ENCODE data around the gene OTOG.

Gene OTOG

DNA sequence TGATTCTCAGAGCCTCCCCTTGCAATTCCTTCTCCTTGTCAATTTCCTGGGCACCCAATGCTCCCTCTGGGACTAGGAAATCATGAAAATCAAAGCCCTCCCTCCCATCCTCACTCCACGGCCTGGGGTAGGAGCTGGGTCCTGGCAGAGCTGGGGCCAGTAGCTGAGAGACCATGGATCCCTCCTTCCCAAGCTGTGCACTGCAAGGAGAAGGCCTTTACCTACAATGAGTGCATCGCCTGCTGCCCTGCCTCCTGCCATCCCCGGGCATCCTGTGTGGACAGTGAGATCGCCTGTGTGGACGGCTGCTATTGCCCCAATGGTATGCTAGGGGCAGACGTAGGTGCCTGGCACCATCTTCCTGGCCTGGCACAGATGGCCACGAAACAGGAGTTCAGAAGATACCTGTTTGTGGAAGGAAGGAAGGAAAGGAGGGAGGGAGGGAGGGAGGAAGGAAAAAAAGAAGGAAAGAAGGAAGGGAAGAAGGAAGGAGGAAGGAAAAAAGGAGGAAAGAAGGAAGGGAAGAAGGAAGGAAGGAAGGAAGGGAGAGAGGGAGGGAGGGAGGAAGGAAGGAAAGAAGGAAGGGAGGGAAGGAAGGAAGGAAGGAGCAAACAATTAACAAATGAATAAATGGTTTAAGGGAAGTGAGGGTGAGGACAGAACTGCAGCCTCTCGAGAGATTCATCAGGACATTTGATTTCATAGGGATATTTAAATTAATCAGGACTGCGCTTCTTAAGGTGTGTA lies 12.5 kb downstream of the OTOG start:
- DNase-seq (ENCODE audit: low read depth) = no peak
- TF ChIP-seq, protein P1, sequence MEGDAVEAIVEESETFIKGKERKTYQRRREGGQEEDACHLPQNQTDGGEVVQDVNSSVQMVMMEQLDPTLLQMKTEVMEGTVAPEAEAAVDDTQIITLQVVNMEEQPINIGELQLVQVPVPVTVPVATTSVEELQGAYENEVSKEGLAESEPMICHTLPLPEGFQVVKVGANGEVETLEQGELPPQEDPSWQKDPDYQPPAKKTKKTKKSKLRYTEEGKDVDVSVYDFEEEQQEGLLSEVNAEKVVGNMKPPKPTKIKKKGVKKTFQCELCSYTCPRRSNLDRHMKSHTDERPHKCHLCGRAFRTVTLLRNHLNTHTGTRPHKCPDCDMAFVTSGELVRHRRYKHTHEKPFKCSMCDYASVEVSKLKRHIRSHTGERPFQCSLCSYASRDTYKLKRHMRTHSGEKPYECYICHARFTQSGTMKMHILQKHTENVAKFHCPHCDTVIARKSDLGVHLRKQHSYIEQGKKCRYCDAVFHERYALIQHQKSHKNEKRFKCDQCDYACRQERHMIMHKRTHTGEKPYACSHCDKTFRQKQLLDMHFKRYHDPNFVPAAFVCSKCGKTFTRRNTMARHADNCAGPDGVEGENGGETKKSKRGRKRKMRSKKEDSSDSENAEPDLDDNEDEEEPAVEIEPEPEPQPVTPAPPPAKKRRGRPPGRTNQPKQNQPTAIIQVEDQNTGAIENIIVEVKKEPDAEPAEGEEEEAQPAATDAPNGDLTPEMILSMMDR (IDR thresholded peaks at IDR 0.05; ENCODE audit: insufficient read depth, low read depth, low read length, missing control alignments) = no peak
- no peak overlapping the region for H3K4me3 ChIP-seq (ENCODE audit: low read length)

DNA sequence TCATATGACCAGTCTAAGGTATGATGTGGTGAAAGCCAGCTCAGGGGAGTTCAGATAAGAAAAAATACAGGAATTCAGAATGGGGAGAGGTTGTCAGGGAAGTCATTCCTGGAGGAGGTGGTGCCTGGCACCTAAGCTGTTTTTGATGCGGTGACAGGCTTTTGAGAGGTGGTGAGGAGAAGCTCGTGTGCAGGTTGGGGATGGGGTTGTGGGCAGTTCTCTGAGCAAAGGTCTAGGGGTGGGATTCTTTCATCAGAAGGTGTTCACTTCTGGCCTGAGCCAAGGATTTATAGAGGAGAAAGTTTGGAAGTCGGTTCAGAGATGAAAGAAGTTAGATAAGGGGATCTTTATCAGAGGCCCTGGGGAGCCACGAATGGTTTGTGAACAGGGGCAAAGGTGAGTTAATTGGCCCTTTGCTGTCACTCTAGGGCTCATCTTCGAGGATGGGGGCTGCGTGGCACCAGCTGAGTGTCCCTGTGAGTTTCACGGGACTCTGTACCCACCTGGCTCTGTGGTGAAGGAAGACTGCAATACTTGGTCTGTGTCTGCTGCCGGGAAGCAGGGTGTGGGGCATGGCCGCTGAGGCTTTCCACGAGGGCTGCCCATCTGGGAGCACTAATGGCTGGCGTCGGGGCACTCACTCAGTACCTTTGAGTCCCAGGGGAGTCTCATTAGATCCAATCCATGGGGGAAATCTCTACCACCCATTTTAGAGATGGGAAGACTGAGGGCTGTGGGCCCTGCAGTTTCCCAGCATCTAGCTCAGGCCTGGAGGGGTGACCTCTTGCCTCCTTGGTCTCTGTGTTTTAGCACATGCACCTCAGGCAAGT lies 13.4 kb downstream of the OTOG start:
- no peak overlapping the region for H3K4me3 ChIP-seq (ENCODE audit: low read length)
- TF ChIP-seq, protein P1 (IDR thresholded peaks at IDR 0.05; ENCODE audit: insufficient read depth, low read depth, low read length, missing control alignments) = no peak
- no peak for DNase-seq (ENCODE audit: low read depth)

DNA sequence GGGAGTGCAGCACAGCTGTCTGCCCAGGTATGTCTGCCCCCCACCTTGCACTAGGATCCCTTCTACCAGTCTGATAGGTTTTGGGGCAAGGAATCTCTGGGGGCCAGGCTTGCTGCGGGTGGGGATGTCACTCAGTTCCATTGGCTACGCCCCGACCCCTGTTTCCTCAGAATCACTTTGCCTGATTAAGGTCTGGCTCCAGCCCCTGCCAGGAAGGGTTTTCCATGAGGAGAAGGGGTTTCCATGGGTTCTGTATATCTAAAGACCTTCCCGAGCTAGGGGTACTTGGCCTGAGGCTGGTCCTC lies 14.0 kb downstream of the OTOG start:
- H3K4me3 ChIP-seq (ENCODE audit: low read length) = no peak overlapping the region
- no peak for DNase-seq (ENCODE audit: low read depth)
- TF ChIP-seq, protein P1 (IDR thresholded peaks at IDR 0.05; ENCODE audit: insufficient read depth, low read depth, low read length, missing control alignments) = no peak

DNA sequence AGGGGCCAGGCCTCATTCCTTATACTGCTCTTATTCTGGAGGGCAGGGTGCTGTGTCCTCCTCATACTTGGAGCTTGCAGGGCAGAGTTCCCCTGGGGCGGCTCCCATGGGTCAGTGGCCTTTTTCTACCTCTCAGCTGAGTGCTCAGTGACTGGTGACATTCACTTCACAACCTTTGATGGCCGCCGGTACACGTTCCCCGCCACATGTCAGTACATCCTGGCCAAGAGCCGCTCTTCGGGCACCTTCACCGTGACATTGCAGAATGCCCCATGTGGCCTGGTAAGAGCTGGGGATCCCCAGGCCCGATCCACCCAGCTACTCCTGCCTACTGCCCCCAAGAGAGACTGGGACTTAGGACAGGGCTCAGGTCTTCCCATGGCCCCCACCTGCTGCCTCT lies 14.5 kb downstream of the OTOG start:
- TF ChIP-seq, protein P1 (IDR thresholded peaks at IDR 0.05; ENCODE audit: insufficient read depth, low read depth, low read length, missing control alignments) = no peak
- H3K4me3 ChIP-seq (ENCODE audit: low read length) = no peak overlapping the region
- no peak for DNase-seq (ENCODE audit: low read depth)

DNA sequence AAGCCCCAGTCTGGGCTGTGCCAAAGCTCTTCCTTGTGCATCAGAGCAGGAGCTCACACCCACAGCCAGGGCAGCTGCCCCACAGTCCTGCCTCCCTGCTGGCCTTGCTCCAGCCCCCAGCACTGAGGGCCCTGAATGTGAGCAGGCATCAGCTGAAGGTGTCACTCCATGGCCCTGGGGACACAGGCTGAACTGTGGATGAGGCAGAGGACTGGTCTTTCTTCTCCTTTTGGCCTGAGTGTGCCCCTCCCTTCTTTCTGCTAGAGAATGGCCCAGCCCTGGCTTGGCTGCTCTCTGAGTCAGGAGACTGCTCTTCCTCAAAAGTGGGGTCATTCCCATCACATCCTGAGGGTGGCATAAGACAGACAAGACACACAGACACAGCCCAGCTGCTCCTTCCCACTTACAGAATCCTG lies 16.2 kb downstream of the OTOG start:
- TF ChIP-seq, protein P1 (IDR thresholded peaks at IDR 0.05; ENCODE audit: insufficient read depth, low read depth, low read length, missing control alignments) = no peak
- no peak overlapping the region for H3K4me3 ChIP-seq (ENCODE audit: low read length)
- DNase-seq (ENCODE audit: low read depth) = peak; percentile 36

DNA sequence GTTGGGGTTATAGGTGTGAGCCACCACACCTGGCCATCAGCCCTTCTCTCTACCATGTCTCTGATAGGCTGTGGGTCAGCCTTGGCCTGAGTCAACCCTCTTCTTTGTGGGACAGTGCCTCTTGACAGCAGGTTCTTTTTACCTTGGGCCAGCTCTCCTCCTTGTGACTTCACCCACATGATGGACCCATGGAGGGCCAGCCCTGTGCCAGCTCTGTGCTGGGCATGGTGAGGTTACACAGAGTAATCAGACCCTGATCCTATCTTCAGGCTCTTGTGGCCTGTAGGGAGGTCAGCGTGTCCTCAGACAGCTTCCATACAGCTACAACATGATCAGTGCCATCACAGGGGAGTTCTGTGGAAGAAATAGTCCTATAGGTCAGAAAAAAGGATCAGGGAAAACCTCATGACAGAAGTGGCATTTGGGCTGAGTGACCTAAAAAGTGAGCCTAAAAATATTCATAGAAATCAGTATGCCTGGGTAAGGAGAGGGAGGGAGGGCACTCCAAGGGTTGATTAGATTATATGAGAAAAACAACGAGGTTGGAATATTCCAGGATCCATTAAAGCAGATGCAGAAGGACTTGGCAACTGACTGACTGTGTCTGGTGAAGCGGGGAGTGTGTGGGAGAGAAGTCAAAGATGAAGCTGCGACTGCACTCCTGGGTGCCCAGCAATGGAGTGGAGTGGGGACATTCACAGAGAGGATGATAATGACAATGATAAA lies 17.1 kb downstream of the OTOG start:
- TF ChIP-seq, protein P1 (IDR thresholded peaks at IDR 0.05; ENCODE audit: insufficient read depth, low read depth, low read length, missing control alignments) = no peak
- DNase-seq (ENCODE audit: low read depth) = no peak

More for the DNA sequence above, 17.1 kb downstream of the OTOG start:
- no peak overlapping the region for H3K4me3 ChIP-seq (ENCODE audit: low read length)
